MG63 (cell line): Measurements from ENCODE around the gene KLRC1. TPM values are rescaled to one million over a fixed set of nuclear protein-coding genes. Genes with fewer than 3 reads are reported as not detected.

Experiments
- total RNA-seq: library from RNA; depleted of rRNA; stranded (reverse); fragments of >200 nt; shearing (Covaris generic); gene quantifications from 2 replicates; pipeline ENCODE4 v1.2.3, GENCODE V29; 2014; ENCODE audit warnings: low replicate concordance; rRNA removed

The KLRC1 gene
- total RNA-seq, 1 experiment from 2014 or later = not detected

Other genes starting within 250 kb of the KLRC1 start
- 29.2 and 29.7 TPM in 2 replicates for gene GABARAPL1, start 240.5 kb downstream of the KLRC1 start, total RNA-seq
- gene KLRD1, start 145.5 kb downstream of the KLRC1 start, total RNA-seq = not detected in 2 replicates
- not detected in 2 replicates for gene KLRK1, start 63.3 kb downstream of the KLRC1 start, total RNA-seq
- not detected in 2 replicates for gene KLRC4, start 43.6 kb downstream of the KLRC1 start, total RNA-seq
- not detected in 2 replicates for gene KLRC3, start 32.8 kb downstream of the KLRC1 start, total RNA-seq
- not detected in 2 replicates for gene KLRC2, start 17.4 kb downstream of the KLRC1 start, total RNA-seq
- gene EIF2S3B, start 52.5 kb upstream of the KLRC1 start, total RNA-seq = 1.8 and 4.8 TPM in 2 replicates
- gene MAGOHB, start 160.2 kb upstream of the KLRC1 start, total RNA-seq = 39.7 and 42.7 TPM in 2 replicates
- not detected in 2 replicates for gene STYK1, start 220.7 kb upstream of the KLRC1 start, total RNA-seq